Measurements from ENCODE around the gene SH3GL3.

Gene SH3GL3

DNA sequence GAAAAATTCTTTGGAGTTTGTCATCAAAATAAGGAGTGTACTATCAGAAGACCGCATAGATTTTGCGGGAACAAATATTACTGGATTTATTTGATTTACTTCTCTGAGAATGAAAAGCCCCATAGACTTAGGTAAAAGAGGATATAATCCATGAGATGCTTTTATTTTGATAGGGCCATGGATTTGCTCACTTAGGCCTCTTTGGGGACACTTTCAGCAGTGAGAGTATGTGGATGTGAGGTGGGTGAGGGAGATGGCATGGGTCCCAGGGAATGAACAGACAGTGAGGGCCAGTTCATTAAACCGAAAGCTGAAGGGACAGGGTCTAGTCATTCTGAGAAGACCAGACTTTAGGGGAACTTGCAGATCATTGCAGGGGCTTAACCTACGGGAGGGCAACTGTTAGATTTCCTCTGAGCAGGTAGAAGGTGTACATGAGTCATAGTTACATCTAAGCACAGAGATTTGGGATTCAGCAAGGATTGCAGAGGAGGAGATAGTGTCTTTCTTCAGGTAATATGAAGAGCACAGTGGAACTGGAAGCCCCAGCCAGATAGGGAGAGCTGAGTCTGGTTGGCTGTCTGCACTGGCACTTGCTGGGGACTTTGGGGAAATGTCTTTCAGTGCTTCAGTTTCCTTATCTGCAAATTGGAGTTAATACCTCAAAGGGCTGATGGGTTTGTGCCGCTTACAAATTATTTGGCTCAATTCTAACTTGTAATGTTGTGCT is 30.8 kb downstream of the SH3GL3 start:
- DNase-seq (ENCODE audit: low read depth in 2 of 2) = no peak
- H3K4me3 ChIP-seq (replicated peaks in 1 of 2; ENCODE audit: low read depth in 2 of 2, low read length in 2 of 2) = no peak overlapping the region
- TF ChIP-seq, protein P1, sequence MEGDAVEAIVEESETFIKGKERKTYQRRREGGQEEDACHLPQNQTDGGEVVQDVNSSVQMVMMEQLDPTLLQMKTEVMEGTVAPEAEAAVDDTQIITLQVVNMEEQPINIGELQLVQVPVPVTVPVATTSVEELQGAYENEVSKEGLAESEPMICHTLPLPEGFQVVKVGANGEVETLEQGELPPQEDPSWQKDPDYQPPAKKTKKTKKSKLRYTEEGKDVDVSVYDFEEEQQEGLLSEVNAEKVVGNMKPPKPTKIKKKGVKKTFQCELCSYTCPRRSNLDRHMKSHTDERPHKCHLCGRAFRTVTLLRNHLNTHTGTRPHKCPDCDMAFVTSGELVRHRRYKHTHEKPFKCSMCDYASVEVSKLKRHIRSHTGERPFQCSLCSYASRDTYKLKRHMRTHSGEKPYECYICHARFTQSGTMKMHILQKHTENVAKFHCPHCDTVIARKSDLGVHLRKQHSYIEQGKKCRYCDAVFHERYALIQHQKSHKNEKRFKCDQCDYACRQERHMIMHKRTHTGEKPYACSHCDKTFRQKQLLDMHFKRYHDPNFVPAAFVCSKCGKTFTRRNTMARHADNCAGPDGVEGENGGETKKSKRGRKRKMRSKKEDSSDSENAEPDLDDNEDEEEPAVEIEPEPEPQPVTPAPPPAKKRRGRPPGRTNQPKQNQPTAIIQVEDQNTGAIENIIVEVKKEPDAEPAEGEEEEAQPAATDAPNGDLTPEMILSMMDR (IDR thresholded peaks at IDR 0.05; ENCODE audit: low read depth, low read length) = no peak

DNA sequence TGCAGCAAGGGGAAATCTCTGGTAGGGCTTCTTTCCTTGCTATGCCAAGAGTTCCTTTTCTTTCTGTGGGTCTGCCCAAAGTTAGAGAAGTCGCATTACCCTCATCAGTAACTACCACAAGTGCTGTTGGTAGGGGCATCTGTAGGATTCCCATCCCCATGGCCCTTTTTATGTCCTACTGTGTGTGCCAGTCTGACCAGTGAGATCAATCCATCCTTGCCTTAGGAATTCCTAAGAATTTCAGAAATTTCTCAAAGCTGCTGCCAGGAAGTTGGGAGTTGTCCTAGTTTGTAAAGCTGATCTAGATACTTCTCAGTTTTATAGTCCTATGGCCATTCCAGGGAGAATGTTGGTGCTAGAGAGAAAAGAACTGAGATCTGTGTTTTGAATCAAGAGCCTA is 36.5 kb downstream of the SH3GL3 start:
- TF ChIP-seq, protein P1 (IDR thresholded peaks at IDR 0.05; ENCODE audit: low read depth, low read length) = no peak
- DNase-seq (ENCODE audit: low read depth in 2 of 2) = no peak

DNA sequence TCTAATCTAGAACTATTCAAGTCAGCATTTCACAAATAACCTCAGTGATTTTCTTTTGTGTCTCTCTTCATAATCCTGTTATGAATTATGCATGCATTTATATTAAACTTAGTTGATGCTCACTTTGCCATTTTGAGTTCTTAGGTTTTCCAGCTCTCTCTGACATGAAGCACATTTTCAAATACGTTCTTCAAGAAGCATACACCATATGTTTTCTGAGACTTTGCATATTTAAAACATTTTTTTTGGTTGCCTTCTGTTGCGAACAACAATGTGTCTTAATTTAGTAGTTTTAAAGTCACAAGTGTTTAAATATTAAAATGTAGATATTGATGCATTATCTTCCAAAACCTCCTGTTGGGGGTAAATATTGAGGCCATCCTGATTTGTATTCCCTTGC is 37.5 kb downstream of the SH3GL3 start:
- DNase-seq (ENCODE audit: low read depth in 2 of 2) = no peak
- TF ChIP-seq, protein P1 (IDR thresholded peaks at IDR 0.05; ENCODE audit: low read depth, low read length) = no peak
- H3K4me3 ChIP-seq (replicated peaks in 1 of 2; ENCODE audit: low read depth in 2 of 2, low read length in 2 of 2) = no peak overlapping the region

More for the DNA sequence above, 36.5 kb downstream of the SH3GL3 start:
- H3K4me3 ChIP-seq (replicated peaks in 1 of 2; ENCODE audit: low read depth in 2 of 2, low read length in 2 of 2) = no peak overlapping the region

DNA sequence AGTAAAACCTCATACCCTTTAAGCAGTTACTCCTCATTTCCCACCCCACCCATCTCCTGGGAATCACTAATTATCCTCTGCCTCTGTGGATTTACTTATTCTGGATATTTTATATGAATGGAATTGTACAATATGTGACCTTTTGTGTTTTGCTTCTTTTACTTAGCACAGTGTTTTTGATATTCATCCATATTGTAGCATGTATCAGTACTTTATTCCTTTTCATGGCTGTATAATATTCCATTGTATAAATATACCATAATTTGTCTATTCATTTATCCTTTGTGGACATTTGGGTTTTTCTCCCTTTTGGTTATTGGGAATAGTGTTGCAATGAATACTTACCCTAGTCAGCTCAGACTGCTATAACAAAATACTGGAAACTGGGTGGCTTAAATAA is 39.2 kb downstream of the SH3GL3 start:
- no peak overlapping the region for H3K4me3 ChIP-seq (replicated peaks in 1 of 2; ENCODE audit: low read depth in 2 of 2, low read length in 2 of 2)
- TF ChIP-seq, protein P1 (IDR thresholded peaks at IDR 0.05; ENCODE audit: low read depth, low read length) = no peak
- no peak for DNase-seq (ENCODE audit: low read depth in 2 of 2)

DNA sequence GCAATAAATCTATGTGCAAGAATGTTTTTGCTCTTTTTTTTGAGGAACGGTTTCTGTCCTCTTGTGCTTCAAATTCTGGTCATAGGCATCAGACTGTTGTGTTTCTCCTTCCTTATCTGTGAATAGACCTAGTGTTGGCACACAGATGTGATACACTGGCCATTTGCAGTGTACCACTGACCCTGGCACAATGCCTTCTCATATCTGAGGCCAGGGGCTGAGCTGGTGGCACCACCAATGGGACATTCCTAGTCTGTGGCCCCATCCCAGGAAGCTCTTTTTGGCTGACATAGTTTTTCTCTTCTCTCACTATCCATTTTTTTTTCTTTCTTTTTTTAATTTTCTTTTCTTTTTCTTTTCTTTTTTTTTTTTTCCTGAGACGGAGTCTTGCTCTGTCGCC is 40.4 kb downstream of the SH3GL3 start:
- DNase-seq (ENCODE audit: low read depth in 2 of 2) = no peak
- TF ChIP-seq, protein P1 (IDR thresholded peaks at IDR 0.05; ENCODE audit: low read depth, low read length) = no peak
- H3K4me3 ChIP-seq (replicated peaks in 1 of 2; ENCODE audit: low read depth in 2 of 2, low read length in 2 of 2) = no peak overlapping the region

DNA sequence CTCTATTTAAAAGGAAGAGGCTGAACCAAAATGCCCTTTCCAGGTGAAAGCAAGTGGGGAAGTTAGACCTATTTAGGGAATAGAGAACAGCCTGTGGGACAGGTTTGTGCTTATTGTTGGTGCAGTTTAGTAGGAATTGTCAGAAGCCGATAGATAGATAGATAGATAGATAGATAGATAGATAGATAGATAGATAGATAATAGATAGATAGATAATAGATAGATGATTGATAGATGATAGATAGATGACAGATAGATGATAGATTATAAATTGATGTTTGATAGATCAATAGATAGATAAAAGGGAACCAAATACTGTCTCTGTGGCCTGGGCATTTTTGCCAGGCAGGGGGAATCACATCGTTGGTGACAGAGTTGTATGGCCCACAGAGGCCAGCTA is 42.5 kb downstream of the SH3GL3 start:
- DNase-seq (ENCODE audit: low read depth in 2 of 2) = no peak
- H3K4me3 ChIP-seq (replicated peaks in 1 of 2; ENCODE audit: low read depth in 2 of 2, low read length in 2 of 2) = no peak overlapping the region
- TF ChIP-seq, protein P1 (IDR thresholded peaks at IDR 0.05; ENCODE audit: low read depth, low read length) = no peak

DNA sequence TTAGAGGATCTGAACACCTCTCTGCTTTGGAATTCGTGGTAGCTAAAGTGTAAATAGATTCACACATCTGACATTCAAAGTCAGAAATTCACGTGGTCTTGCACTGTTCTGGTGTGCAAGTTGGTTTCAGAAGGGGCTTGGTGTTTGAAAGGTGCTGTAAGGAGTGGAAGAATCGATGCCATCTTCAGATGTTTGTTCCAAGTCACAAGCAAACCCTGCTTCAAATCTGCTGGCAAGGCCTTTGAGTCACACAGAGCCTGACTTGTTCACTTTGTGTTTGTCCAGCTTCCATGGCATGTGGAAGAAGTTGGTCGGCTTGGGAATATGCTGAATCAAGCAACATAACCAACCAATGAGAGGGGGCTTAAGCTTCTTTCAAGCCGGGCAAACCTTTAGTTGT is 44.3 kb downstream of the SH3GL3 start:
- TF ChIP-seq, protein P1 (IDR thresholded peaks at IDR 0.05; ENCODE audit: low read depth, low read length) = no peak
- no peak overlapping the region for H3K4me3 ChIP-seq (replicated peaks in 1 of 2; ENCODE audit: low read depth in 2 of 2, low read length in 2 of 2)
- DNase-seq (ENCODE audit: low read depth in 2 of 2) = no peak
